Body of pancreas (tissue), 4 donors: ENCODE measurements around the gene MAD1L1. TPM values are rescaled to one million over a fixed set of nuclear protein-coding genes. Genes with fewer than 3 reads are reported as not detected.

Source experiments
- ATAC-seq: fragments of 150-250 bp; one replicate; pipeline ENCODE4 v1.9.1; 2016
- DNase-seq, 4 donors: peaks; one replicate each; pipeline ENCODE4 v3.0.0-alpha.2; 2019
- H3K27ac ChIP-seq, 4 donors: fragments of 200-600 bp; sonication (generic); 1 replicate in 3 of 4; 2 replicates in 1 of 4; pipeline versions ENCODE4 v1.5.1 to v1.6.1; 2016 to 2019; ENCODE audit warnings: mild to moderate bottlenecking in 1 of 4, mixed read lengths in 1 of 4, moderate library complexity in 1 of 4
- H3K27me3 ChIP-seq, 2 donors: fragments of 200-600 bp; sonication (generic); one replicate each; pipeline ENCODE4 v1.6.0; 2016; ENCODE audit warnings: mild to moderate bottlenecking in 1 of 2
- H3K36me3 ChIP-seq, 2 donors: fragments of 200-600 bp; sonication (generic); replicated peaks in 1 of 2; 2 replicates each; pipeline ENCODE4 v1.5.1; 2016; ENCODE audit warnings: low read depth in 2 of 2; ENCODE audit not compliant: insufficient read depth in 1 of 2
- H3K4me1 ChIP-seq: fragments of 200-600 bp; sonication (generic); one replicate; pipeline ENCODE4 v1.6.0; 2016
- H3K4me3 ChIP-seq, 2 donors: fragments of 200-600 bp; sonication (generic); 1 replicate in 1 of 2; 2 replicates in 1 of 2; pipeline ENCODE4 v1.5.1; 2016 to 2019
- H3K9me3 ChIP-seq, 3 donors: fragments of 200-600 bp; sonication (generic); 1 replicate in 2 of 3; 2 replicates in 1 of 3; pipeline ENCODE4 v1.5.1; 2016
- CTCF ChIP-seq, 7 experiments: fragments of 450-650 bp in 4 of 7; fragments of 200-600 bp in 3 of 7; sonication (generic) in 3 of 7; IDR thresholded peaks; one replicate each; pipeline ENCODE4 v1.5.1; 2016 to 2019; ENCODE audit warnings: antibody characterized with exemption in 7 of 7
- POLR2A ChIP-seq, 3 donors: fragments of 450-650 bp; IDR thresholded peaks; one replicate each; pipeline ENCODE4 v1.6.1; 2016; ENCODE audit warnings: antibody characterized with exemption in 3 of 3, mild to moderate bottlenecking in 2 of 3
- WGBS, 2 donors: methylation state at CpG; one replicate each; pipeline ENCODE4 v1.1.5; 2017; 5-methylcytosine and 5-hydroxymethylcytosine counted together
- intact Hi-C: fragments of 100-400 bp; cut with DNase I; formaldehyde crosslinking; loops from one replicate; pipeline ENCODE4 v1.15.1; 2023
- total RNA-seq, 2 donors: library from RNA; depleted of rRNA; stranded (reverse); fragments of >200 nt; gene quantifications; one replicate each; pipeline ENCODE4 v1.1.0, GENCODE V29; 2016

Gene MAD1L1
- total RNA-seq, 2 donors from 2014 or later: 14.0 to 66.9 TPM

DNA sequence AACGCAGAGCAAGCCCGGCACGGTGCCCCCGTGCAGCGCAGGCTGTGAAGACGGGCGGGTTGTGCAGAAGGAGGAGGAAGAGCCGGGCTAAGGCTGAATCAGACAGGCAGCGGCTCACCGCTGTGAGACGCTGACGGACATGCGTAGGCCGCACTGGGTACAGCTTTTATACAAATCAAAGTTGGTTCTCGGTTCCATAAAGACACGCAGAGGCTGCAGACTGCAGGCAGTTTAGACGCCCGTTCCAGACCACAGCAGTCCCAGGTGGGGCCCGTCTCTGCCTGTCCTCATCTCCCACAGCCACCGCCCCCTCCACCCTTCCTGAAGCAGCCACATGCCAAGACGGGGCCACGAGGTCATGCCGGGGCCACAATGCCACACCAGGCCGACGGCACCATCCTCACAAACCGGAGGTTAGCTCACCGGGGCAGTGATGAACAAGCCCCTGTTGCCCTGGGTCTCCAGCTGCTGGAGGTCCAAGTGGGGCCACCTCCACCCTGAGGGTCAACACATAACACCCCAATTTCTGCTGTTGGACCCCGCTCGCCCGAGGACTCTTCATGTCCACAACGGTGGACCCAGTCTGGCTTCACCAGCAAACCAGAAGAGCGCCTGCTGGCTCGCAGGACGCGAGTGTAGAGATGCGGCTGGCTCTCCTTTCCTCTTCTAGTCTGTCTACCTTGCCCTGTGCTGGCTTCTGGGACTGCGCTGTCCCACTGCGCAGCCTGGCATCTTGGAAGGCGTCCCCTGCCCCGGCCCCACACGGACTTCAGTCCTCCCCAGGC lies 335.5 kb downstream of the MAD1L1 start:
- Histone ChIP-seq H3K27me3 (no peaks in the 10 kb centered on the region), H3K4me1 (no peaks in the 10 kb centered on the region), H3K9me3 (no peaks in the 10 kb centered on the region), H3K4me3 (no peak overlapping the region), H3K27ac (no peak overlapping the region), H3K36me3 (no peaks in the 10 kb centered on the region)
- intact Hi-C loops: no loop called here
- ATAC-seq (no peak), DNase-seq (no peak)
- 89 to 96% methylated on average over 29 to 38 of the region's 41 CpGs for WGBS, 2 donors
- TF ChIP-seq POLR2A (IDR thresholded peaks at IDR 0.05) (no peak), CTCF (IDR thresholded peaks at IDR 0.05) (no peak)

DNA sequence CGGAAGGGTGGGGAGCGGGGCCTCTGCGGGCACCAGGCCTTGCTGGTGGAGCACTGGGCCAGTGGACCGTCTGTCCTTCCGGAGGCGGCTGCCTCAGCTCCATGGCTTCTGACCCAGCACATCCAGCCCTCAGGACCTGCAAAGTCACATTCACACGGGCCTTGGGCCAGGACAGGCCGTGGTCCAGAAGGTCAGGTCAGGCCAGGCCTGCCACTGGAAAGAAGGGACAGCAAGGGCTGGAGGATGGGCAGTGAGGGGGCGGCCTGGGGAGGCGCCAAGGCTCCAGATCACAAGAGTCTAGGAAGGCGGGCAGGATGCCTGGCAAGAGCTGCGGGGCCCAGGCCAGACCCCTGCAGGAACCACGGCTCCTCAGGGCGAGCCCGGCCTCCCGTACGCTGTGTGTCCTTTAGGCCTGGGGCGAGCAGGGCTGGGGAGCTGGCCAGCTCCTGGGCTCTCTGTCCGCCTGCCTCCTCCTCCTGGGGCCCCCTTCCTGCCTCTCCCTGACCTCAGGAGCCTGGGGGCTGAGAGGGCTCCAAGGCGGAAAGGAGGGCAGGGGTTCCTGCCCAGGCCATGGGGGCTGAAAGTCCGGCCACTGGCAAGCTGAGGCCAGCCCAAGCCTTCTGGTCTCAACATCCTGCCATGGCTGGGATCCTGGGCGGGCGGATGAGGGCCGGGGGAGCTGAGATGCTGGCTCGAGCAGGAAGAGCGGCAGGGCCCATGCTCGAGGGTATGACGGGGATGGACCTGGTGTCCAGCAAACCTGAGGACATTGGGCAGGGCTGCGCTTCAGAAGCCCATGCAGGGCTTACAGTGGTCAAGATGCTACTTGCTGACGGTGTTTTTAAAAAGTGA lies 336.9 kb downstream of the MAD1L1 start:
- TF ChIP-seq CTCF (IDR thresholded peaks at IDR 0.05) (no peak), POLR2A (IDR thresholded peaks at IDR 0.05) (no peak)
- Histone ChIP-seq H3K27me3 (no peaks in the 10 kb centered on the region), H3K27ac (no peak overlapping the region), H3K36me3 (no peaks in the 10 kb centered on the region), H3K4me3 (no peak overlapping the region), H3K9me3 (no peaks in the 10 kb centered on the region), H3K4me1 (no peaks in the 10 kb centered on the region)
- intact Hi-C loops: no loop called here
- no peak for ATAC-seq
- DNase-seq: no peak
- WGBS, 2 donors: 86 to 93% methylated on average over 19 to 22 of the region's 30 CpGs

DNA sequence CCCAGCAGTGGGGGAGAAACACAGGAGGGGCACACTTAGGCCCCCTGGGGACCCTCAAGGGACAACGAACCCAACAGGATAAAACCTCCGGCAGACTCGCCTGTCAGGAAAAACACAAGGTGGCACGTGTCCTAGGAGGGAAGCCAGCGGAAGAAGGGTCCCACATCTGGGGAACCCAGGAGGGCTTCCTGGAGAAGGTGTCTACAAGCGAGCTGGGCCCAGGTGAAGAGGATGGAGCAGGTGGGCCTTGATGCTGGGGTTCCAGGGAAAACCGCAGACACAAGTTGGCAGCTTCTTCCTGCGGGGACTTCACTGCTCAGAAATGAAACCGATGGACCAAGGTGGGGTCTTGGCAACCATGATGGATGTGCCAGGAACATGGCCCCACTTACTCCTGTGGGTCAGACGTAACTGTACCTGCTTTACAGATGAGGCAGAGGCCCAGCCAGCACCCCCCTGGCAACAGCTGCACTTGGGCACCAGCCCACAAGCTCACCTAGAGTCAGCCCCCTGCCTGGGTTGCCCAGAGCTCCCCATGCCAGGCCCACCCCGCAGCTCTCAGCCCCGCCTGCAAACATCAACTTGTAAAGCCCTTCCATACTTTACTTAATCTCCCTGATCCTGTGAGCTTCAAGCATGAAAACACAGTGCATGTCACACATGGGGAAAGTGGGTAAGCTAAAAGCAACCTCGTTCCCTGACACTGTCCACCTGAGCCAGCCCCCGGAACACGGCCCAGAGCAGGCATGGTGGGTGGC lies 337.7 kb downstream of the MAD1L1 start:
- intact Hi-C loops: no loop called here
- no peak for ATAC-seq
- no peaks in the 10 kb centered on the region for H3K36me3 ChIP-seq
- WGBS, 2 donors: 88 to 91% methylated on average over 15 of the region's 15 CpGs
- H3K4me1 ChIP-seq: no peaks in the 10 kb centered on the region
- TF ChIP-seq CTCF (IDR thresholded peaks at IDR 0.05): no peak
- no peak for TF ChIP-seq POLR2A (IDR thresholded peaks at IDR 0.05)
- no peak overlapping the region for H3K4me3 ChIP-seq
- DNase-seq: no peak
- H3K9me3 ChIP-seq: no peaks in the 10 kb centered on the region
- H3K27ac ChIP-seq: no peak overlapping the region
- H3K27me3 ChIP-seq: no peaks in the 10 kb centered on the region

DNA sequence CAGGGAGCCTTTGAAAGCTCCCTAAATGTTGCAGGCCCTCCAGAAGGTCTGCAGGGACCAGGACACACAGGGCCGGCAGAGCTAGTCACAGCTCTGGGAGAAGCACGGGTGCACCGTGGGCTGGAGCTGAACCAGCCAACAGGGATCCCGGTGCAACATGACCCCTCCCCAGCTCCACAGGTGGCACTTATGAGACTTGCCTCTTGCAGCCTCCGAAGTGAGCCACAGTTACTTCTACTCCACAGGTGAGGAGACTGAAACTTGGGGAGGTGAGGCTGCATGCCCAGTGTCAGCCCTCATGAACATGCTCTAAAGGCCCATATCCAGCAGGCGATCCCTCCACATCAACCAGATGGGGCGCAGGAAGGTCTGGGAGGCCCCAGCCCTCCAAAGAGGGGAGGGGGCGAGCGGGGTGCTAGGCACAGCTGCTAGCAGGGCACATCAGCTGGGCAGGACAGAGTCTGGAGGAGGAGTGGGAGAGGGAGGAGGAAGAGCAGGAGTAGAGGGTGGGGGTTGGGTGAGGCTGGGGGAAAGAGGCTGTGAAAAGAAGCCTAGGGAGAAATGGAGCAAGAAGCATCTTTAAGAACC lies 338.3 kb downstream of the MAD1L1 start:
- DNase-seq (no peak), ATAC-seq (no peak)
- no peak for TF ChIP-seq POLR2A (IDR thresholded peaks at IDR 0.05)
- no peak for TF ChIP-seq CTCF (IDR thresholded peaks at IDR 0.05)
- no peaks in the 10 kb centered on the region for H3K9me3 ChIP-seq
- no peaks in the 10 kb centered on the region for H3K36me3 ChIP-seq
- H3K27ac ChIP-seq: no peak overlapping the region
- H3K4me3 ChIP-seq: no peak overlapping the region
- H3K4me1 ChIP-seq: no peaks in the 10 kb centered on the region
- WGBS, 2 donors: 82 to 94% methylated on average over 4 to 9 of the region's 9 CpGs
- intact Hi-C loops: no loop called here
- no peaks in the 10 kb centered on the region for H3K27me3 ChIP-seq
